GM18502 (cell line): ENCODE measurements around the gene SNPH.
"Not testable (repeated sequence)": the region's sequence is repeated elsewhere in the genome, so short reads cannot be mapped to it uniquely, and the experiment has no call there.

ENCODE experiments used
- ATAC-seq: cut with Tn5 transposase; IDR thresholded peaks from one replicate; pipeline ENCODE4 v1.9.1; 2021; ENCODE audit warnings: mild to moderate bottlenecking; ENCODE audit not compliant: unreplicated experiment, poor library complexity

Gene SNPH

GRCh38 chr20:1333462-1334369 is 67.6 kb downstream of the SNPH start:
- no peak for ATAC-seq

- ATAC-seq: no peak
These were observed 68.3 kb downstream of the SNPH start for GRCh38 chr20:1334370-1334731.

GRCh38 chr20:1334761-1335160 is 68.7 kb downstream of the SNPH start:
- no peak for ATAC-seq

- ATAC-seq: no peak
These were observed 70.0 kb downstream of the SNPH start for GRCh38 chr20:1335961-1336698.

- no peak for ATAC-seq
These were observed 70.7 kb downstream of the SNPH start for GRCh38 chr20:1336699-1337367.

GRCh38 chr20:1337441-1337840 is 71.3 kb downstream of the SNPH start:
- ATAC-seq: no peak

- no peak for ATAC-seq
These were observed 72.0 kb downstream of the SNPH start for GRCh38 chr20:1338096-1338495.

- no peak for ATAC-seq
These were observed 72.7 kb downstream of the SNPH start for GRCh38 chr20:1338801-1339200.

GRCh38 chr20:1341561-1342265 is 75.6 kb downstream of the SNPH start:
- no peak for ATAC-seq

- not testable (repeated sequence) for ATAC-seq
These were observed 77.5 kb downstream of the SNPH start for GRCh38 chr20:1343446-1344124.

- ATAC-seq: no peak
These were observed 79.1 kb downstream of the SNPH start for GRCh38 chr20:1345030-1345755.

GRCh38 chr20:1345756-1346093 is 79.6 kb downstream of the SNPH start:
- ATAC-seq: no peak

GRCh38 chr20:1346315-1346969 is 80.3 kb downstream of the SNPH start:
- no peak for ATAC-seq

- no peak for ATAC-seq
These were observed 87.9 kb downstream of the SNPH start for GRCh38 chr20:1353956-1354355.

- no peak for ATAC-seq
These were observed 92.0 kb downstream of the SNPH start for GRCh38 chr20:1357921-1358671.
